ENCODE data around the gene GDF7. TPM values are rescaled to one million over a fixed set of nuclear protein-coding genes. Genes with fewer than 3 reads are reported as not detected.
A peak's percentile ranks its signal among the peaks of the same experiment; 100 is the strongest.

Gene GDF7
- total RNA-seq (under 1 TPM; 0.16 to 0.72 TPM), total RNA-seq (2.0 to 2.7 reads per million in 2 donors)

- Mint-ChIP-seq H3K4me3 (peak within 1 kb of the TSS; percentile 89), H3K27ac (peak within 1 kb of the TSS; percentile 47), H3K36me3 (ENCODE audit: low read depth) (no peaks in the 10 kb centered on the region), H3K4me1 (peaks cover 8% of the 10 kb centered on the region), H3K27me3 (peaks cover 77% of the 10 kb centered on the region)
- ATAC-seq: peak; percentile 52
- H3K9me3 ChIP-seq (ENCODE audit: control insufficient read depth, low read length, poor library complexity, severe bottlenecking): no peaks in the 10 kb centered on the region
- DNase-seq: no peak
These were observed at the start of gene GDF7 for GRCh38 chr2:20666304-20667150. TSS of gene GDF7 (plus strand) at chr2:20667144. CDS start at chr2:20667240, 96 bp downstream.

GRCh38 chr2:20617892-20618467 lies 49.0 kb upstream of the GDF7 start:
- DNase-seq (no peak), ATAC-seq (peak; percentile 14)
- H3K27me3 Mint-ChIP-seq: no peaks in the 10 kb centered on the region
- no peaks in the 10 kb centered on the region for H3K9me3 ChIP-seq (ENCODE audit: control insufficient read depth, low read length, poor library complexity, severe bottlenecking)
- H3K4me1 Mint-ChIP-seq: peaks cover 2% of the 10 kb centered on the region
- no peak overlapping the region for H3K27ac Mint-ChIP-seq
- peaks cover 10% of the 10 kb centered on the region for H3K36me3 Mint-ChIP-seq (ENCODE audit: low read depth)
- no peak overlapping the region for H3K4me3 Mint-ChIP-seq

GRCh38 chr2:20618468-20618885 lies 48.5 kb upstream of the GDF7 start:
- no peak for ATAC-seq
- Mint-ChIP-seq H3K4me3 (no peak overlapping the region), H3K27ac (no peak overlapping the region), H3K27me3 (no peaks in the 10 kb centered on the region), H3K4me1 (peaks cover 2% of the 10 kb centered on the region), H3K36me3 (ENCODE audit: low read depth) (peaks cover 10% of the 10 kb centered on the region)
- no peaks in the 10 kb centered on the region for H3K9me3 ChIP-seq (ENCODE audit: control insufficient read depth, low read length, poor library complexity, severe bottlenecking)
- no peak for DNase-seq

GRCh38 chr2:20618886-20619521 lies 47.9 kb upstream of the GDF7 start:
- Mint-ChIP-seq H3K27ac (no peak overlapping the region), H3K27me3 (no peaks in the 10 kb centered on the region), H3K36me3 (ENCODE audit: low read depth) (peaks cover 7% of the 10 kb centered on the region), H3K4me1 (no peaks in the 10 kb centered on the region), H3K4me3 (no peak overlapping the region)
- ATAC-seq (no peak), DNase-seq (peak in 1 of 3 donors; percentile 6)
- no peaks in the 10 kb centered on the region for H3K9me3 ChIP-seq (ENCODE audit: control insufficient read depth, low read length, poor library complexity, severe bottlenecking)

GRCh38 chr2:20619624-20620024 lies 47.3 kb upstream of the GDF7 start:
- Mint-ChIP-seq H3K4me3 (no peak overlapping the region), H3K36me3 (ENCODE audit: low read depth) (peaks cover 5% of the 10 kb centered on the region), H3K27me3 (no peaks in the 10 kb centered on the region), H3K4me1 (no peaks in the 10 kb centered on the region), H3K27ac (no peak overlapping the region)
- H3K9me3 ChIP-seq (ENCODE audit: control insufficient read depth, low read length, poor library complexity, severe bottlenecking): no peaks in the 10 kb centered on the region
- ATAC-seq (no peak), DNase-seq (peak in 1 of 3 donors; percentile 1)

- Mint-ChIP-seq H3K4me1 (no peaks in the 10 kb centered on the region), H3K27me3 (no peaks in the 10 kb centered on the region), H3K4me3 (no peak overlapping the region), H3K36me3 (ENCODE audit: low read depth) (peaks cover 5% of the 10 kb centered on the region), H3K27ac (peak overlapping the region; percentile 63)
- no peaks in the 10 kb centered on the region for H3K9me3 ChIP-seq (ENCODE audit: control insufficient read depth, low read length, poor library complexity, severe bottlenecking)
- no peak for ATAC-seq
- DNase-seq: peak in 1 of 3 donors; percentile 1
These were observed 46.7 kb upstream of the GDF7 start for GRCh38 chr2:20620271-20620681.

GRCh38 chr2:20620696-20621365 lies 46.1 kb upstream of the GDF7 start:
- peak overlapping the region; percentile 63 for H3K27ac Mint-ChIP-seq
- peak in 1 of 3 donors; percentile 0 for DNase-seq
- H3K4me1 Mint-ChIP-seq: no peaks in the 10 kb centered on the region
- no peak overlapping the region for H3K4me3 Mint-ChIP-seq
- no peaks in the 10 kb centered on the region for H3K9me3 ChIP-seq (ENCODE audit: control insufficient read depth, low read length, poor library complexity, severe bottlenecking)
- peaks cover 5% of the 10 kb centered on the region for H3K36me3 Mint-ChIP-seq (ENCODE audit: low read depth)
- ATAC-seq: no peak
- no peaks in the 10 kb centered on the region for H3K27me3 Mint-ChIP-seq

GRCh38 chr2:20621366-20622295 lies 45.3 kb upstream of the GDF7 start:
- H3K36me3 Mint-ChIP-seq (ENCODE audit: low read depth): peaks cover 5% of the 10 kb centered on the region
- DNase-seq: peak in 1 of 3 donors; percentile 3
- H3K4me1 Mint-ChIP-seq: no peaks in the 10 kb centered on the region

GRCh38 chr2:20622296-20622686 lies 44.7 kb upstream of the GDF7 start:
- no peaks in the 10 kb centered on the region for H3K9me3 ChIP-seq (ENCODE audit: control insufficient read depth, low read length, poor library complexity, severe bottlenecking)
- Mint-ChIP-seq H3K27ac (no peak overlapping the region), H3K36me3 (ENCODE audit: low read depth) (peaks cover 5% of the 10 kb centered on the region), H3K27me3 (no peaks in the 10 kb centered on the region), H3K4me1 (no peaks in the 10 kb centered on the region), H3K4me3 (no peak overlapping the region)
- peak in 1 of 3 donors; percentile 1 for DNase-seq
- ATAC-seq: no peak

More at GRCh38 chr2:20621366-20622295, 45.3 kb upstream of the GDF7 start:
- no peak overlapping the region for H3K27ac Mint-ChIP-seq
- ATAC-seq: no peak
- H3K9me3 ChIP-seq (ENCODE audit: control insufficient read depth, low read length, poor library complexity, severe bottlenecking): no peaks in the 10 kb centered on the region
- no peak overlapping the region for H3K4me3 Mint-ChIP-seq
- no peaks in the 10 kb centered on the region for H3K27me3 Mint-ChIP-seq

GRCh38 chr2:20622731-20623130 lies 44.2 kb upstream of the GDF7 start:
- DNase-seq (peak in 1 of 3 donors; percentile 4), ATAC-seq (no peak)
- Mint-ChIP-seq H3K36me3 (ENCODE audit: low read depth) (peaks cover 5% of the 10 kb centered on the region), H3K4me3 (no peak overlapping the region), H3K27ac (no peak overlapping the region), H3K4me1 (no peaks in the 10 kb centered on the region), H3K27me3 (no peaks in the 10 kb centered on the region)
- no peaks in the 10 kb centered on the region for H3K9me3 ChIP-seq (ENCODE audit: control insufficient read depth, low read length, poor library complexity, severe bottlenecking)

GRCh38 chr2:20623241-20623640 lies 43.7 kb upstream of the GDF7 start:
- no peaks in the 10 kb centered on the region for H3K9me3 ChIP-seq (ENCODE audit: control insufficient read depth, low read length, poor library complexity, severe bottlenecking)
- no peak for DNase-seq
- no peak for ATAC-seq
- Mint-ChIP-seq H3K27ac (no peak overlapping the region), H3K27me3 (no peaks in the 10 kb centered on the region), H3K36me3 (ENCODE audit: low read depth) (peaks cover 5% of the 10 kb centered on the region), H3K4me1 (peaks cover 2% of the 10 kb centered on the region), H3K4me3 (no peak overlapping the region)

GRCh38 chr2:20623741-20624155 lies 43.2 kb upstream of the GDF7 start:
- DNase-seq (no peak), ATAC-seq (no peak)
- no peaks in the 10 kb centered on the region for H3K27me3 Mint-ChIP-seq
- peaks cover 8% of the 10 kb centered on the region for H3K36me3 Mint-ChIP-seq (ENCODE audit: low read depth)
- H3K4me3 Mint-ChIP-seq: no peak overlapping the region
- peaks cover 2% of the 10 kb centered on the region for H3K4me1 Mint-ChIP-seq
- H3K27ac Mint-ChIP-seq: no peak overlapping the region
- no peaks in the 10 kb centered on the region for H3K9me3 ChIP-seq (ENCODE audit: control insufficient read depth, low read length, poor library complexity, severe bottlenecking)

All from T-helper 17 cell (primary cell).